Type B pancreatic cell (in vitro differentiated cells): ENCODE measurements around the gene TTC16. TPM values are rescaled to one million over a fixed set of nuclear protein-coding genes. Genes with fewer than 3 reads are reported as not detected.

Source experiments
- DNase-seq: peaks from one replicate; pipeline ENCODE4 v3.0.0; 2021; ENCODE audit warnings: mixed read lengths; ENCODE audit not compliant: unreplicated experiment; ENCODE audit errors: extremely low spot score
- H3K27ac Mint-ChIP-seq: 2 replicates; pipeline ENCODE4 v1.8.0; 2021; ENCODE audit warnings: mild to moderate bottlenecking, mixed read lengths
- H3K27me3 Mint-ChIP-seq: 2 replicates; pipeline ENCODE4 v1.8.0; 2021; ENCODE audit warnings: mixed read lengths
- H3K36me3 Mint-ChIP-seq: 2 replicates; pipeline ENCODE4 v1.8.0; 2021; ENCODE audit warnings: mixed read lengths
- H3K4me1 Mint-ChIP-seq: one replicate; pipeline ENCODE4 v1.8.0; 2021; ENCODE audit warnings: mixed read lengths; ENCODE audit not compliant: unreplicated experiment
- H3K4me3 Mint-ChIP-seq: 2 replicates; pipeline ENCODE4 v1.8.0; 2021; ENCODE audit warnings: mild to moderate bottlenecking, mixed read lengths
- H3K9me3 Mint-ChIP-seq: 2 replicates; pipeline ENCODE4 v1.8.0; 2021; ENCODE audit warnings: mixed read lengths
- CTCF ChIP-seq: fragments of 200-600 bp; sonication (generic); conservative IDR thresholded peaks from 2 replicates; pipeline ENCODE4 v1.5.0; 2021; ENCODE audit warnings: antibody characterized with exemption, mild to moderate bottlenecking
- total RNA-seq: library from RNA; stranded (reverse); gene quantifications from 2 replicates; pipeline ENCODE4 v1.2.1, GENCODE V29; 2021; ENCODE audit warnings: low replicate concordance

The TTC16 gene
- total RNA-seq, 1 donor from 2014 or later = 0.10 TPM

DNA sequence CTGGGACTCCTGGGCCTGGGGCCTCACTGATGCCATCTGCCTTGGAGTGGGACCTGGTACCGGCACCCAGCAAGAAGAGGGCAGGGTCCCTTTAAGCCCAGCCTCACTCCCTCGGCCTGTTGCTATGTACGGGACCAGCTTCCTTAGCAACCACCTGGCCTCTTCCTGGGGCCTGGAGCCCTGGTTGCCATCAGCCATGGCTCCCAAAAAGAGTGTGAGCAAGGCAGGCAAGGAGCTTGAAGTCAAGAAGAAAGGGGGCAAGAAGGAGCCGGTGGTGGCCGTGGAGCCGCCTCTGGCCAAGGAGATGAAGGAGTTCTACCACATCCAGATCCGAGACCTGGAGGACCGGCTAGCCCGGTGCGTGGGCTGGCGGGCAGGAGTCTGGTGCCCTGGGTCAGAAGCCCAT is 9.0 kb upstream of the TTC16 start, which contains the start of gene CFAP157:
CFAP157 (plus strand) TSS at position 153 of the 406 bp plus-strand sequence; CDS start at position 197, 44 bp downstream.
- Mint-ChIP-seq H3K4me3 (peak within 1 kb of the TSS; percentile 52), H3K9me3 (no peaks in the 10 kb centered on the region), H3K27me3 (no peaks in the 10 kb centered on the region), H3K36me3 (no peaks in the 10 kb centered on the region), H3K4me1 (peaks cover 15% of the 10 kb centered on the region), H3K27ac (no peak within 1 kb of the TSS)
- no peak for TF ChIP-seq CTCF
- no peak for DNase-seq

GRCh38 chr9:127707766-127708165 is 8.1 kb upstream of the TTC16 start:
- no peak overlapping the region for H3K27ac Mint-ChIP-seq
- DNase-seq = no peak
- H3K27me3 Mint-ChIP-seq = no peaks in the 10 kb centered on the region
- H3K4me1 Mint-ChIP-seq = peaks cover 15% of the 10 kb centered on the region
- H3K4me3 Mint-ChIP-seq = no peak overlapping the region
- no peaks in the 10 kb centered on the region for H3K9me3 Mint-ChIP-seq
- TF ChIP-seq CTCF = no peak
- no peaks in the 10 kb centered on the region for H3K36me3 Mint-ChIP-seq

DNA sequence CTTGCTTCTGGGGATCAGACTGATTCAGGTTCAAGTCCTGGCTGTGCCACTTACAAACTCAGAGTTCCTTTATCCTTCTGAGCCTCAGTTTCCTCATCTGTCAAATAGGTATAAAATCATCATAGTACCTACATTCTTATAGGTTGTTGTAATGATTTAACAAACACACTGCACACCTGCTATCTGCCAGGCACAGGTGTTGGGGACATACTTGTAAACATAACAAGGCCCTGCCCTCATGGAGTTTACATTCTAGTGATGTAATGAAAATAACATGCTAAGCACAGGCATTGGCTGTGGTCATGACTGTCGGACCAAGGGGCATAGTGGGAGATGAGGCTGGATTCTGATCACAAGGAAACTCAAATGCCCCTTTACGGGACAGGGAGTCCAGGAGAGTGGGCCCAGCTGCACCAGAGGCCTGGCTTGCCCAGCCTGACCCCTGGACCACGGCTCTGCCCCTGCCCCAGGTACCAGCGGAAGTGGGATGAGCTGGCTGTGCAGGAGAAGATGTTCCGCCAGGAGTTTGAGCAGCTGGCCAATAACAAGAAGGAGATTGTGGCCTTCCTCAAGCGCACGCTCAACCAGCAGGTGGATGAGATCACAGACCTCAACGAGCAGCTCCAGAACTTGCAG is 6.8 kb upstream of the TTC16 start:
- no peak for TF ChIP-seq CTCF
- Mint-ChIP-seq H3K4me1 (peaks cover 15% of the 10 kb centered on the region), H3K27me3 (no peaks in the 10 kb centered on the region), H3K36me3 (no peaks in the 10 kb centered on the region), H3K4me3 (no peak overlapping the region), H3K9me3 (no peaks in the 10 kb centered on the region), H3K27ac (no peak overlapping the region)
- no peak for DNase-seq

GRCh38 chr9:127710204-127710783 is 5.6 kb upstream of the TTC16 start:
- Mint-ChIP-seq H3K27me3 (no peaks in the 10 kb centered on the region), H3K4me3 (no peak overlapping the region)

DNA sequence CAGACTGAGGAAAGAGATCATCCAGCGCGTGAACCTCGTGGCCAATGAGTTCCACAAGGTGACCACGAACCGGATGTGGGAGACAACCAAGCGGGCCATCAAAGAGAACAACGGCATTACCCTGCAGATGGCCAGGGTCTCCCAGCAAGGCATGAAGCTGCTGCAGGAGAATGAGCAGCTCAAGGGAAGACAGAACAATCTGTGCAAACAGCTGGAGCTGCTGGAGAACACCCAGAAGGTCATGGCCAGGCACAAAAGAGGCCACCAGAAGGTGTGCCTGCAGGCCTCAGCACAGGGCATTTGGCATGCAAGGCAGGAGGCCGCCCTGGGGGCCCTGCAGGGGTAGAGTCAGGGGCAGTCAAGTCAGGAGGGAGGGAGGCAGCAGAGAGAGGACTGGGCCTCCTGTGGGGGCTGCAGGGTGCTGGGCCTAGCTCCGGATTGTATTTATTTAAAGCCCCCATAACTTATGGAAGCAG is 4.6 kb upstream of the TTC16 start:
- Mint-ChIP-seq H3K4me1 (peaks cover 17% of the 10 kb centered on the region), H3K27me3 (peaks cover 3% of the 10 kb centered on the region), H3K36me3 (no peaks in the 10 kb centered on the region), H3K4me3 (peak overlapping the region; percentile 32), H3K27ac (peak overlapping the region; percentile 39), H3K9me3 (no peaks in the 10 kb centered on the region)
- no peak for DNase-seq
- TF ChIP-seq CTCF = no peak

More at GRCh38 chr9:127710204-127710783, 5.6 kb upstream of the TTC16 start:
- no peak overlapping the region for H3K27ac Mint-ChIP-seq
- no peak for TF ChIP-seq CTCF
- H3K4me1 Mint-ChIP-seq = peaks cover 13% of the 10 kb centered on the region
- H3K9me3 Mint-ChIP-seq = no peaks in the 10 kb centered on the region
- no peak for DNase-seq
- H3K36me3 Mint-ChIP-seq = no peaks in the 10 kb centered on the region
